Measurements from ENCODE around the gene ANO7.

GRCh38 chr2:241213041-241213440 is 24.6 kb downstream of the ANO7 start:
- TF ChIP-seq, protein P1, sequence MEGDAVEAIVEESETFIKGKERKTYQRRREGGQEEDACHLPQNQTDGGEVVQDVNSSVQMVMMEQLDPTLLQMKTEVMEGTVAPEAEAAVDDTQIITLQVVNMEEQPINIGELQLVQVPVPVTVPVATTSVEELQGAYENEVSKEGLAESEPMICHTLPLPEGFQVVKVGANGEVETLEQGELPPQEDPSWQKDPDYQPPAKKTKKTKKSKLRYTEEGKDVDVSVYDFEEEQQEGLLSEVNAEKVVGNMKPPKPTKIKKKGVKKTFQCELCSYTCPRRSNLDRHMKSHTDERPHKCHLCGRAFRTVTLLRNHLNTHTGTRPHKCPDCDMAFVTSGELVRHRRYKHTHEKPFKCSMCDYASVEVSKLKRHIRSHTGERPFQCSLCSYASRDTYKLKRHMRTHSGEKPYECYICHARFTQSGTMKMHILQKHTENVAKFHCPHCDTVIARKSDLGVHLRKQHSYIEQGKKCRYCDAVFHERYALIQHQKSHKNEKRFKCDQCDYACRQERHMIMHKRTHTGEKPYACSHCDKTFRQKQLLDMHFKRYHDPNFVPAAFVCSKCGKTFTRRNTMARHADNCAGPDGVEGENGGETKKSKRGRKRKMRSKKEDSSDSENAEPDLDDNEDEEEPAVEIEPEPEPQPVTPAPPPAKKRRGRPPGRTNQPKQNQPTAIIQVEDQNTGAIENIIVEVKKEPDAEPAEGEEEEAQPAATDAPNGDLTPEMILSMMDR (IDR thresholded peaks at IDR 0.05; ENCODE audit: borderline replicate concordance, extremely low read depth, low read length, poor library complexity, severe bottlenecking), result no peak
- TF ChIP-seq EZH2 (IDR thresholded peaks at IDR 0.05; ENCODE audit: borderline replicate concordance, low read depth, low read length, severe bottlenecking), result no peak

All from DND-41 (cell line).